ENCODE measurements around the gene GIMAP5.

Gene GIMAP5

GRCh38 chr7:150778014-150778737 lies 41.0 kb downstream of the GIMAP5 start:
- DNase-seq: no peak

DNA sequence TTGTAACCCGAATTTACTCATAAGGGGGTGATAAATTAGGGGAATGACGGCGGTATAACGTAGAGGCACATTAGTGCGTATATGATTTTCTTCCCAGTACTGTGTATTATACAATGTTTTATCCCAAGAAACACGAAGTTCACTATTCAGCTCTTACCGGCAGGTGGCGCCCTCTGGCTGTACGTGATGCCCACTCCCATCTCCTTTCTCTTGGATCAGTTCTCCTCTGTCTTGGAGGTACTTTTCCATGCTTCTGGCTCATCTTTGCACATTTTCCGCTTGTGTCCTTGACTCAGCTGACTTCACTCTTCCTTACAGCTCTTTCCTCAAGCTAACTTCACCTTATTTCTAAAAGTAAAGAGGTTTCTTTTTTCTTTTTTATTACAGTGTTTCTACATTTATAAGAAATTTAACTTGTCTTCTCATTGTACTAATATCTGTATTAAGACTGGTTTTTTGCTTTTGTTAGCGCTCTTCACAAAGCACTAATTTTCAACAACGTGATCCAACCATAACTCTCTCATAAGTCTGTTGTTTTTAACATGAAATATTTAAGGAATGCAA lies 41.6 kb downstream of the GIMAP5 start:
- DNase-seq: peak; percentile 37

DNA sequence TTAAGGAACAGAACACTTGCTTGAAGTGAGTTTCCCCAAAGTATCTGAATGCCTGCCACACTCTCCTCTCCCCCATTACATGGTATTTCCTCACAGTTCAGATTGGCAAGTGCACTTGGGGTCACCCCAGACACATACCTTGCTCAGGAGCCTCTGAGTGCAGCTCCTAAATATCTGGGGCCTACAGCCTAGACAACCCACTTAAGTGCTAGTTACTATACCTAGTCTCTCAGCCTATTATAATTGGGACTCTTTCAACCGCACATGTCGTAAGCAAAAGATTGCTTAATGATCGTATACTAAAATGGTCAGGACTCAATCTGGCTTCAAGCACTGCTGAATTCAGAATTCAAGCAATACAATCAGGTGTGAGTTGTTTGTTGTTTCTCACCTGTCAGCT lies 43.1 kb downstream of the GIMAP5 start:
- no peak for DNase-seq

- no peak for DNase-seq
Observed at GRCh38 chr7:150781103-150781502, 43.9 kb downstream of the GIMAP5 start.

DNA sequence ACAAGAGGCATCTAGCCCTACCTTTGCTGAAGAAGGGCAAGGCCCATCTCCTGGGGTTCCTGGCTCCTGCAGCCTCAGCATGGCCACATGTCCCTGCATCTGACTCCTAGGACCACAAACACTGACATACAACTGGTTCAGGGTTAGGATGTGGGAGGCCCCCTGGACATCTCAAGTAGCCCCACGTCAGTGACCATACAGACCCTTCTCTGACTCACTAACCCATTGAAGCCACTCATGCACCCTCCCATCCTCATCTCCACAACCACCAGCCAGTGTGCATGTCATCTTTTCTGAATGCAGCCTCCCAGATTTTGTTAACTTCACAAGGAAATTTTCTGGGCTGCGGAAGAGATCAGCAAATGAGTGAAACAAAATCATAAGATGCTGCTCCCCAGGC lies 44.7 kb downstream of the GIMAP5 start:
- no peak for DNase-seq

DNA sequence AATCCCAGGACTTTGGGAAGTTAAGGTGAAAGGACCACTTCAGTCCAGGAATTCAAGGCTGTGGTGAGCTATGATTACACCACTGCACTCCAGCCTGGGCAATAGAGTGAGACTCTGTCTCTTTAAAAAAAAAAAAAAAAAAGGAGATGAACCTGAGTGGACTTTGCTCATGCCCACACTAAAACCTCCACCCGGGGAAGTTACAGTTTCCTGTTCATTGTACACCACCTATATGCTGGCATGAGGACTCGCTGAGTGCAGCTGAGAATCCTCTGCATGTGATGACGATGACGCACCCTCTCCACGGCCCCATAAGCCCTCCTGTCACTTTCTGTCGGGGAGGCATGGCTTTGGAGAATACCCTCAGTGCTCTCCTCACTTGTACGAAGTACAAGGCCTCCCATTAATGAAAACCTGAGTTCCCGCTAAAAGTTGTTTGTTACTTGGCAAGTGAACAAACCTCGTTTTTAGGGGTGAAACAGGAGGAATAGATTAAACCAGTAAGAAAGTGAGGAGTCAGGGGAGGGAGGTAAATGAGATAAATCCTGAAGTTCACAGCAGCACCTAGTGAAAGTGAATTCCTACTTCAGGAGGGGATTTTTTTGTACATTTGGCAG lies 47.0 kb downstream of the GIMAP5 start:
- no peak for DNase-seq

- no peak for DNase-seq
Observed at GRCh38 chr7:150784954-150785353, 47.7 kb downstream of the GIMAP5 start.

DNA sequence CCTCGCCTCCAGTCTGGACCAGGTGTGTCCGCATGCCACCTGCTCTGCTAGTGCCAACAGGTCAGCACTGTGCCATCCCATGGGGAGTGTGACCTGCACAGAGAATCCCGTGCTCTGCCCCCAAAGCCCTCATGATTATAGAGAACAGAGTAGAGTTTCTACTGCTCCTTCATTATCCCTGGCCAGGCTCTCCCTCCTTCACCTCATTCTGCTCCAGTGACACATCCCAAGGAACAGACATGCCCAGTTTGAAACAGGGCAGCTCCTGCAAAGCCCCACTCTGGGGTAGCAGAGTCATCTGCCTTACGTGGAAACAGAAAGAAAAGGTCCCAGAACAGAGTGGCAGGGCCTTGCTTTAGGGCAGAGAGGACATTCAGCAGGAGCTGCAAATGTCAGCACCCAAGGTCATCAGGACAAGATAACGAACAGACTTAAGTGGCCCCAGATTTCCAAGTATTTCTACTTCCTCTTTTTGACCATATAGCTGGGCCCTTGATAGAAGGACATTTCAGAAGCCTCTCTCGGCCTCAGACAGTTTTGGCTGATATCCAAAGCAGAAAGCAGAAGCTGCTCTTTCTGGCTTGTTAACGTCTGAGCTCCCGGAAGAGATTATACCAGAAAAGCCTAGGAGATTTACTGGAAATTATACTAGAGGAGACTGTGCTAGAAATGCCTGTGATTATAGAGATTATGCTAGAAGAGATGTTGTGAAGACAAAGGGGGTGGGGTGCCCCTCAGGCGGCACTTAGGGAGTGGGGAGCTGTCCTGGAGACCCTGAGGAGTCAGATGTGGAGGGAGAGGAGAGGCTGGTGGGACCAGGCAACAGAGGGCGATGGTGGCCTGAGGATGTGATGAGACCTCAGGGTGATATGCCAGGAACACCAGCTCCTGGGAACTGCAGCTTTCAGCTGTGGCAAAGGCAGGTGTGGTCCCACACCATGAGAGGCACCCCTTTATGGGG lies 50.4 kb downstream of the GIMAP5 start:
- no peak for DNase-seq

DNA sequence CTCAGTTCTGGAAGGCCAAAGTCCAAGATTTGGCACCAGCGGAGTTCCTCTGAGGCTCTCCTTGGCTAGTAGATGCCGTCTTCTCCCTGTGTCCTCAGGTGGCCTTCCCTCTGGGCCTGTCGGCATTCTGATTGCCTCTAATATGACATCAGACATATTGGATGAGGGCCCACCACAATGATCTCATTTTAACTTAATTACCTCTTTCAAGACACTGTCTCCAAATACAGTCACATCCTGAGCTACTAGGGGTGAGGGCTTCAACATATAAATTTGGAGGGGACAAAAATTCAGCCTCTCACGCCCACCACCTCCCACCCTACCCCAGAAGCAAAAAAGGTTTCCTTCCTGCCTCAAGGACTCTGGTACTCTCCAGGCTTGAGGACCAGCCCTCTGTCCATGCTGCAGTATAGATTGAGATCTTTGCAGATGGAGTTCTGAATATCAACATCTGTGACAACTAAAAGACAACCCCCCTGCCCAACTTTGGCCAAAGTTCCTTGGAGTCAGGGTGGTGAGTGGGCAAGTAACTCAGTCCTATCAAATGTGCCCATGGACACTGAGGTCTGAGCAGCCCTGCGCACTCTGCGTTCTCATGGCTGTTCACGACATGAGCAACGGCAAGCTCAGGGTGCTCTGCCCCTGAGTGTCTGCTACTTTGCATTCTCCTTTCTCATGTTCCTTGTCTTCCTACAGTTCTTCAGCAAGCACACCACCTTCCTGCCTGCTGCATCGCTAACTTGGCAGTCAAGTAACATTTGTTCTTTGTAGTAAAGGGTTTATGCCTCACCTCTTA lies 51.5 kb downstream of the GIMAP5 start:
- no peak for DNase-seq

- DNase-seq: no peak
Observed at GRCh38 chr7:150790416-150791075, 53.3 kb downstream of the GIMAP5 start.

DNA sequence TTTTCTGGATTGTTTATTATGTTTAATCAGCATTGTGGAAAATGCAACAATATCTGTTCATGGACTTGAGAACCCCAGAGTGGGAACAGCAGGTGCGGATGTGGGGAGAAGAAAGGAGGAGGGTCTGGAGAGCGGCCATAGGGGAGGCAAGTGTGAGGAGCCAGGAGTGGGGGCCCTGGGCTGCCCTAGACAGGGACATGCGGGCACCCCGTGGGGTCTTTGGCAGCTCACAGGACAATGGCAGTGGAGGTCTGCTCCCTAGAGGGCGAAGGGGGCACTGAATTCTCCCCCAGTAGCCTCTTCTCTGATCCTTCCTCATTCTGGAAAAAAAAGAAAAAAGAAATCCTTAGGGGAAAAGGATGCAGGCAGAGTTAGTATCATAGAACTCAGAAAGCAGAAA lies 54.1 kb downstream of the GIMAP5 start:
- DNase-seq: no peak

DNA sequence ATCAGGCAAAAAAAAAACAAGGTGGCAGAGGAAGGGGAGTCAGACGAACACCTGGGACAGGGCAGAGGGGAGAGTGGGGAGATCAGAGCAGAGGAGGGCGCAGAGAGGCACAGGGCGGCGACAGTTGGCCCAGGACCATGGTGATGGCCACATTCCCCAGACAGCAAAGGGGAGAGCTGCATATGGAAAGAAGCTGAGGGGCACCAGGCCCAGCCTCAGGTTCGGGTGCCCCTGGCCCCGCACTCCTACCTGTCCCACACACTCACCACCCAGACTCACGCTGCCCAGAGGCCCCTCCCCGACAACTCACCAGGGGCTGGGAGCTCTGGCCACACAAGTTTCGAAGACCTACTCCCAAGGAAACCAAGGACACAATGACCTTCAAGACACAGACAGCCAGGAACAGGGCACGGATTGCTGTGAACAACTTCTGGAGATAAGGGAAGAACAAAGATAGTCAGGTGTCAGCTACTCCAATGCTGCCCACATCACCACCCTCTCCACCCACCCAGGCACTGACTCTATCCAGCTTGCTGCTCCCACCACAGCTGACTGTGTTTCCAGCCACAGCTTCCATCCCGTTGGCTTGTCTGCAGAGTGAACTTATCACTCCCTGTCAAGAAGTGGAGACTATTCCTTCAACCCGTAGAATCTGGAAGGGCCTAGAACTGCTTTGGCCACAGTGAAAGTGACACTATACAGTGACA lies 54.7 kb downstream of the GIMAP5 start:
- no peak for DNase-seq
